Measurements from ENCODE around the gene FBXO39.
"Not testable (repeated sequence)": the region's sequence is repeated elsewhere in the genome, so short reads cannot be mapped to it uniquely, and the experiment has no call there.

Gene FBXO39

DNA sequence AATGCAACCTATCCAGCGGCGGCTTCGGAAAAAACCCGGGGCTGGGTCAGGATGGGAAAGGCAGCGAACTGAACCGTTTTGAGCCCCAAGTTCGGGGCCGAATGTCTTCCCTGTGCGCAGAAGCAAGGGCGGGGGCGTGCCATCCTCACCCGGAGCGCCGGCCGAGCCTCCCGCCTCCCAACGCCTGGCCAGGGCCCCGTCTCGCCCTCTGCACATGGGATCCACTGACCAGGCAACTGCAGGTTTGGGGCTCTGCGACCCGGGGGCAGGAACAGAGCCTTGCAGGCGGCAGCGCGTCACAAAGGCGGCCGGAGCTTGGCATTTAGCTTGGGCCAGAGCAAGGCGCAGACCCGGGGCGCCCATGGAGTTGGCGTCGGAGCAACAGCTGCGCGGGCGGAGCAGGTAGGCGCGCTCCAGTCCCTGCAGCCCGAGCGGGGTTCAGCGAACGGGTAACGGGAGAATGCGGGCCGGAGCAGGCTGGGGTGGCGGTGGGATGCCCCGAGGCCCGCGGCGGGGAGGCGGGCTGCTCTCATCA, at the start of gene FBXO39:
FBXO39 (plus strand) TSS at position 345 of the 535 bp plus-strand sequence. CDS start 3,654 bp downstream, outside the sequence.
- Histone ChIP-seq H3K27ac (ENCODE audit: low read depth, low read length) (no peak within 1 kb of the TSS), H3K4me3 (ENCODE audit: low read depth, low read length) (peak within 1 kb of the TSS; percentile 64), H3K36me3 (ENCODE audit: control insufficient read depth, insufficient read depth, low read length) (no peaks in the 10 kb centered on the region), H3K9me3 (ENCODE audit: control insufficient read depth, insufficient read depth, low read length) (no peaks in the 10 kb centered on the region), H3K4me1 (ENCODE audit: control insufficient read depth, insufficient read depth, low read length) (peaks cover 7% of the 10 kb centered on the region; the same call in 1 of the 2 replicates), H3K27me3 (ENCODE audit: control insufficient read depth, insufficient read depth, low read length) (peaks cover 39% of the 10 kb centered on the region), H3K9ac (ENCODE audit: low read depth, low read length) (peak within 1 kb of the TSS; percentile 51; the same call in 1 of the 2 replicates)

DNA sequence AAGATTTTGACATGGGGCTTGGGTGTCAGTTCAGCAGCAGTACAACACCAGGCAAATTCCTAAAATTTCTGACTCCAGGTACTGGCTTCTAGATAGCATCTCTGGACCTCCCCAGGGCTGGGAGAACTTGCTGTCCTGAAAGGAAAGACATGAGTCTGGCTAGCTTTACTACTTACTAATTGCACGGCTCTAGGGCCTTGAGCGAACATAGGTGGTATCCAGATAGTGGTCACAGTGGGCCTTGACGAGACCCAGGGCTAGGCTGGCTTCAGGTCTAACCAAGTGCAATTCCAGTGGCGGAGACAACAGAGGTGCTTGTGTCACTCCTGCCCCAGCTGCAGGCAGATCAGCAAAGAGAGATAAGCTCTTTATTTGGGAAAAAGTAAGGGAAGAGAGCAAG, 46.5 kb upstream of the FBXO39 start:
- no peak overlapping the region for H3K27ac ChIP-seq (ENCODE audit: low read depth, low read length)
- no peak overlapping the region for H3K4me3 ChIP-seq (ENCODE audit: low read depth, low read length)
- no peaks in the 10 kb centered on the region for H3K4me1 ChIP-seq (ENCODE audit: control insufficient read depth, insufficient read depth, low read length)
- H3K36me3 ChIP-seq (ENCODE audit: control insufficient read depth, insufficient read depth, low read length) = no peaks in the 10 kb centered on the region
- no peaks in the 10 kb centered on the region for H3K9me3 ChIP-seq (ENCODE audit: control insufficient read depth, insufficient read depth, low read length)
- no peaks in the 10 kb centered on the region for H3K27me3 ChIP-seq (ENCODE audit: control insufficient read depth, insufficient read depth, low read length)
- H3K9ac ChIP-seq (ENCODE audit: low read depth, low read length) = no peak overlapping the region

DNA sequence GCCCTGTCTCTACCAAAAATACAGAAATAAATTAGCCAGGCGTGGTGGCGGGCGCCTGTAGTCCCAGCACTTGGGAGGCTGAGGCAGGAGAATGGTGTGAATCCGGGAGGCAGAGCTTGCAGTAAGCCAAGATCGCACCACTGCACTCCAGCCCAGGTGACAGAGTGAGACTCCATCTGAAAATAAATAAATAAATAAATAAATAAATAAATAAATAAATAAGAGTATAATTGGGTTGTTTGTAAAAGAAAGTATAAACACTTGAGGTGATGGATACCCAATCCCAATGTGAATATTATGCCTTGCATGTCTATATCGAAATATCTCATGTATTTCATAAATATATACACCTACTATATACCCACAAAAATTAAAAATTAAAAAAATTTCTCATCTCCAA, 29.4 kb upstream of the FBXO39 start:
- not testable (repeated sequence) for H3K9me3 ChIP-seq (ENCODE audit: control insufficient read depth, insufficient read depth, low read length); H3K27me3 ChIP-seq (ENCODE audit: control insufficient read depth, insufficient read depth, low read length); H3K36me3 ChIP-seq (ENCODE audit: control insufficient read depth, insufficient read depth, low read length)

DNA sequence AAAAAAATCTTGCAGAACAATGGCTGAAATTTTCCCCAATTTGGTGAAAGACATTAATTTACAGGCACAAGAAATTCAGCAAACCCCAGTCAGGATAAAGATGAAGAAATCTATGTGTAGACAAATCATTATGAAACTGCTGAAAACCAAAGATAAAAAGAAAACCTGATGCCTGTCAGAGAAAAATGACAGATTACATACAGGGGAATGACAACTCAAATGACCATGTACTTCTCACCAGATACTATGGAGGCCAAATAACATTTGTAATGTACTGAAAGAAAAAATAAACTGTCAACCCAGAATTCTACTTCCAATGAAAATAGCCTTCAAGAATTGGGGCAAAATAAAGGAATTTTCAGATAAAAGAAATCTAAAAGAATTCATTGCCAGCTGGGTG, 27.4 kb upstream of the FBXO39 start:
- Histone ChIP-seq H3K27ac (ENCODE audit: low read depth, low read length) (no peak overlapping the region), H3K9ac (ENCODE audit: low read depth, low read length) (no peak overlapping the region), H3K9me3 (ENCODE audit: control insufficient read depth, insufficient read depth, low read length) (no peaks in the 10 kb centered on the region), H3K27me3 (ENCODE audit: control insufficient read depth, insufficient read depth, low read length) (no peaks in the 10 kb centered on the region), H3K4me3 (ENCODE audit: low read depth, low read length) (no peak overlapping the region), H3K36me3 (ENCODE audit: control insufficient read depth, insufficient read depth, low read length) (no peaks in the 10 kb centered on the region), H3K4me1 (ENCODE audit: control insufficient read depth, insufficient read depth, low read length) (peaks cover 9% of the 10 kb centered on the region)

More for the DNA sequence above, 29.4 kb upstream of the FBXO39 start:
- H3K9ac ChIP-seq (ENCODE audit: low read depth, low read length); H3K4me1 ChIP-seq (ENCODE audit: control insufficient read depth, insufficient read depth, low read length); H3K27ac ChIP-seq (ENCODE audit: low read depth, low read length); H3K4me3 ChIP-seq (ENCODE audit: low read depth, low read length): not testable (repeated sequence)

DNA sequence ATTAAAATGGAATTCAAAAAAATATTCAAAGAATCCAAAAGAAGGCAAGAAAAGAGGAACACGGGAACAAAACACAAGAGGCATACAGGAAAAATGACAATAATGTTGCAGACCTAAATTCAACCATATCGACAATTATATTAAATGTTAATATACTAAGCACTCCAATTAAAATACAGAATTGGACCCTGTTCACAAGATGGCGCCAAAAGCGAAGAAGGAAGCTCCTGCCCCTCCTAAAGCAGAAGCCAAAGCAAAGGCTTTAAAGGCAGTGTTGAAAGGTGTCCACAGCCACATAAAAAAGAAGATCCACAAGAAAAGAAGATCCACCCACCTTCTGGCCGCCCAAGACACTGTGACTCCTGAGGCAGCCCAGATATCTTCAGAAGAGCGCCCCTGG, 26.5 kb upstream of the FBXO39 start:
- Histone ChIP-seq H3K27ac (ENCODE audit: low read depth, low read length) (no peak overlapping the region), H3K27me3 (ENCODE audit: control insufficient read depth, insufficient read depth, low read length) (no peaks in the 10 kb centered on the region), H3K9ac (ENCODE audit: low read depth, low read length) (no peak overlapping the region), H3K9me3 (ENCODE audit: control insufficient read depth, insufficient read depth, low read length) (no peaks in the 10 kb centered on the region), H3K4me3 (ENCODE audit: low read depth, low read length) (no peak overlapping the region), H3K4me1 (ENCODE audit: control insufficient read depth, insufficient read depth, low read length) (peaks cover 9% of the 10 kb centered on the region), H3K36me3 (ENCODE audit: control insufficient read depth, insufficient read depth, low read length) (no peaks in the 10 kb centered on the region)

DNA sequence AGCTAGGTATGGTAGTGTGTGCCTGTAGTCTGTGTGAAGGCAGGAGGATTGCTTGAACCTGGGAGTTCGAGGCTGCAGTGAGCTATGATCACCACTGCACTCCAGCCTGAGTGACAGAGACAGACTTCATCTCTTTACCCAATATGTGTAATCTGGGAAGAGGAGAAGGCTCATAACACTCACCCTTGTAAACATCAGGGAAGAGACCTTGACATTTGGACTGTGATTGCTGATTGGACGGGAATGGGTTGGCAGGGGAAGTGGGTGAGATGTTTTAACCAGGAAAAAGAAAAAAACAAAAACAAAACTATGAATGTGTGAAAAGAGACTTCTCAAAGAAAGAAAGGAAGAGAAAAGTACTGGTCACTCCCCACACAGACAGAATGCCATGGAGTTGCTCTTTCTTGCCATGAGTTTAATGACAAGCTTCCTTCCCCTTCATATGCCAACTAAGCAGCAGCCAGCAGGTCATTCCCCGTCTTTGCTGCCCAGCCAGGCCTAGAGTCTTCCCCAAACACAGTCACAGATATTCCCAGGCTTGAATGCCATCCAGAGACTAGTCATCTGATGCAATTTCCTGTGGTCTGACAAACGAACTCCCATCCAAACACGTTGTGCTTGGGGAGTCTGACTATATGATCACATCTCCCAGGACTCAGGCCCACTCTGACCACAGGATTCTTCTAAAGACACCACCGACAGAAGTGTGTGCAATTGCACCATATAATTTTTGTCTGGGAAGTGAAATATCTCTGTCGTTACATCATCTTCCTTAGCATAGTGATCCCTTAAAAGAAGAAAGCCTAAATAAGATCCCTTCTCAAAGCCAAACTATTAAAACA, 23.7 kb upstream of the FBXO39 start:
- peaks cover 9% of the 10 kb centered on the region for H3K4me1 ChIP-seq (ENCODE audit: control insufficient read depth, insufficient read depth, low read length)
- H3K27ac ChIP-seq (ENCODE audit: low read depth, low read length) = no peak overlapping the region
- H3K9me3 ChIP-seq (ENCODE audit: control insufficient read depth, insufficient read depth, low read length) = no peaks in the 10 kb centered on the region
- no peak overlapping the region for H3K4me3 ChIP-seq (ENCODE audit: low read depth, low read length)
- H3K27me3 ChIP-seq (ENCODE audit: control insufficient read depth, insufficient read depth, low read length) = no peaks in the 10 kb centered on the region
- no peak overlapping the region for H3K9ac ChIP-seq (ENCODE audit: low read depth, low read length)
- no peaks in the 10 kb centered on the region for H3K36me3 ChIP-seq (ENCODE audit: control insufficient read depth, insufficient read depth, low read length)

DNA sequence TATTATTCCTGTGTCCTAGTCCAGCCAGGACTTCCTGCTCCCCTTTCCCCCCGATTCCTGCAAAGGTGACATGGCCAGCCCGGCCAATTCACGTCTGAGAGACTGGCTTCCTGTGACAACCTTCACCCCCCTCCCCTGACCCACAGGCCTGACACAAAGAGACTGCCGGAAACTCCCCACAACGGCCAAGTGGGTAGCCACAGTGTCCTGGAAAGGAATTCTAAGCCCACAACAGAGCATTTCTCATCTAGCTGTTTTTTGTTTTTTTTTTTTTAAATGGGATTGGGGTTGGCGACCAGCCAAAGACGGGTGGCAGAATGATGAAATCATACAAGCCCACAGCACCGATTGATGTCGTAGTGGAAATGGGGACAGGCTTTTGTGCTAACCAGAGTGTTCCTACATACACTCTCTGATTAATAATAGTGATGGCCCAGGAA, 23.0 kb upstream of the FBXO39 start:
- Histone ChIP-seq H3K36me3 (ENCODE audit: control insufficient read depth, insufficient read depth, low read length) (no peaks in the 10 kb centered on the region), H3K27ac (ENCODE audit: low read depth, low read length) (no peak overlapping the region), H3K27me3 (ENCODE audit: control insufficient read depth, insufficient read depth, low read length) (no peaks in the 10 kb centered on the region), H3K9ac (ENCODE audit: low read depth, low read length) (no peak overlapping the region), H3K9me3 (ENCODE audit: control insufficient read depth, insufficient read depth, low read length) (no peaks in the 10 kb centered on the region), H3K4me3 (ENCODE audit: low read depth, low read length) (no peak overlapping the region), H3K4me1 (ENCODE audit: control insufficient read depth, insufficient read depth, low read length) (peaks cover 9% of the 10 kb centered on the region)

DNA sequence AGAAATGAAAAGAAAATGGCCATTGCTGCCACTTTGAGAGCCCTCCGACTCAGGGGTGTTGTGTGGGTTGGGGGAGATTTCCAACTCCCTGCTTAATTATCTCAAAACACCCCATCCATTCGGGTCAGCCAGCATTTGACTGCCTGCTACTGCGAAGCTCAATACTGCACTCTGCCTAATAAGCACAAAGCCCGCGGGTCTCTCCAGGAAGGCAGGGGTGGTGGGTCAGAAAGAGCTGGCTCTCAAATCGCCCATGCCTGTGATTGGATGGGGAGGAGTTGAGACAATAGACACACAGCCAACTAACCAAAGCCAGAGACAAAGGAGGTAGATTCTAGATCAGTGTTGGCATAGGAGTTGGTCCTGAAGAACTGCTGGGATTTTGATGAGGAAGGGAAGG, 22.5 kb upstream of the FBXO39 start:
- Histone ChIP-seq H3K4me1 (ENCODE audit: control insufficient read depth, insufficient read depth, low read length) (peaks cover 9% of the 10 kb centered on the region), H3K27ac (ENCODE audit: low read depth, low read length) (no peak overlapping the region), H3K9me3 (ENCODE audit: control insufficient read depth, insufficient read depth, low read length) (no peaks in the 10 kb centered on the region), H3K27me3 (ENCODE audit: control insufficient read depth, insufficient read depth, low read length) (no peaks in the 10 kb centered on the region), H3K4me3 (ENCODE audit: low read depth, low read length) (no peak overlapping the region), H3K9ac (ENCODE audit: low read depth, low read length) (no peak overlapping the region), H3K36me3 (ENCODE audit: control insufficient read depth, insufficient read depth, low read length) (no peaks in the 10 kb centered on the region)

DNA sequence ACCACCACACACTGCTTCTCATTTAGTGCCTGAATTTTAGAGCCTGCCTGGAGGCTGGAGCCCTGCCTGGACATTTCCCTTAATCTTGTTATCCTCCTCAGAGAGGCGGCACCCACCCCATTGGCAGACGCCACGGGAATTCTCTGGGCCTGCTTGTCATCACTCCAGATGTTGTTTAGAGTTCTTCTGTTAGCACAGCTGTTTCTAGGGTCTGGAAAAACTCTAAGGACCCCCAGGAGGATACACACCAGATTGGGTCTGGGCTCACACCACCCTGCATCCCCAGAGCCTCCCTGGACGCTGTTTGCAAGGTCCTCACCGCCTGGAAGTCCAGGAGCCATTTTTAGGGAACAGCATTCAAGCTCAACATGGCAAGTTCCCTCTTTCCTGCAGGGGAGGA, 20.7 kb upstream of the FBXO39 start:
- H3K27ac ChIP-seq (ENCODE audit: low read depth, low read length) = no peak overlapping the region
- no peaks in the 10 kb centered on the region for H3K27me3 ChIP-seq (ENCODE audit: control insufficient read depth, insufficient read depth, low read length)
- H3K4me3 ChIP-seq (ENCODE audit: low read depth, low read length) = no peak overlapping the region
- H3K9me3 ChIP-seq (ENCODE audit: control insufficient read depth, insufficient read depth, low read length) = no peaks in the 10 kb centered on the region
- H3K9ac ChIP-seq (ENCODE audit: low read depth, low read length) = no peak overlapping the region
- no peaks in the 10 kb centered on the region for H3K36me3 ChIP-seq (ENCODE audit: control insufficient read depth, insufficient read depth, low read length)
- peaks cover 15% of the 10 kb centered on the region for H3K4me1 ChIP-seq (ENCODE audit: control insufficient read depth, insufficient read depth, low read length)

DNA sequence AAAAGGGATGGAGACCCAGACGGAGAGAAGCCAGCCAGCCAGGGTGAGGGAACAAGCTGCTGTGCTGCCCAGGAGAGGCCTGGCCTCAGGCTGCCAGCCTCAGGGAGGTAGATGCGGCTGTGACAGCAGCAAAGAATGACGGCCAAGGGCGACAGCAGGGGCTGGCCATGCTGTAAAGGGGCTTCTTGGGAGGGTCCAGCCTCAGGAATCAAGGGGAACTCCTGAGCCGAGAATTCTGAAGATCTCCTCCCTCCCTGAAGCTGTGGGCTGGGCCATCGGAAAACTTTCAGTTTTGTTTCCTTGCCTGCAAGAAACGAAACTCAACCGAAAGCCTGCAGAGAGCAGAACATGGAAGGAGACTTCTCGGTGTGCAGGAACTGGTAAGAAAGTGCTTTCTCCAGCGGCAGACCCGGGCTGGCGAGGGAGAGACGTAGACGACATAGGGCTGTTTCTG, 20.3 kb upstream of the FBXO39 start, which contains the start of gene XAF1:
XAF1 (plus strand) TSS at position 316 of the 454 bp plus-strand sequence; CDS start at position 349, 33 bp downstream.
- Histone ChIP-seq H3K9ac (ENCODE audit: low read depth, low read length) (no peak within 1 kb of the TSS), H3K4me1 (ENCODE audit: control insufficient read depth, insufficient read depth, low read length) (peaks cover 15% of the 10 kb centered on the region)

DNA sequence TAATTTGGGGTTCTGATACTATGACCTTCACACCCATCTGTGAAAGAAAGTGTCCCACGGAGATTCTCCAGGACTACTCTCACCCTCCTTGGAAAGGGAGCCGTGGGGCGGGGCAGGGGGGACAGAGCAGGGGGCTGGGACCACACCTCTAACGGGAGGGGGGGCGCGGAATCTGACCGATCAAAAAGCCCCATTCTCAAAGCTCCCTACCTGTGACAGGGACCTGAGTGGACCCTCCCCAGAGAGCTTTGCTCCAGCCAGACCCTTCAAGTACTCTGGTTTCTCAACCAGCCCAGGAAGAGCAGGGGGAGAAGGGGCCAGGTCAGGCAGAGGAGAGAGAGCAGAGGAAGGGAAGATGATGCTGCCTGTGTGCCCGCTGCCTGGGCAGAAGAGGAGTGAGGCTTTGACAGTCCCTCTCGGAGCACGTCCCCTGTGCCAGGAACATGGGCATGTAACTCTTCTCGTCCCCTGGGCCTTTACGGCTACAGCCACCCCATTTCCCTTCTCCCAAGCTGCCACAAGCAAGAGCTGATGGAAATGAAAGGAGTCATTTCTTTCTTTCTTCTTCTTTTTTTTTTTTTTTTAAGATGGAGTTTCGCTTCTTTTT, 19.5 kb upstream of the FBXO39 start:
- peaks cover 15% of the 10 kb centered on the region for H3K4me1 ChIP-seq (ENCODE audit: control insufficient read depth, insufficient read depth, low read length)
- no peak overlapping the region for H3K9ac ChIP-seq (ENCODE audit: low read depth, low read length)
- H3K36me3 ChIP-seq (ENCODE audit: control insufficient read depth, insufficient read depth, low read length) = no peaks in the 10 kb centered on the region
- H3K27me3 ChIP-seq (ENCODE audit: control insufficient read depth, insufficient read depth, low read length) = no peaks in the 10 kb centered on the region
- H3K27ac ChIP-seq (ENCODE audit: low read depth, low read length) = no peak overlapping the region
- H3K9me3 ChIP-seq (ENCODE audit: control insufficient read depth, insufficient read depth, low read length) = no peaks in the 10 kb centered on the region
- no peak overlapping the region for H3K4me3 ChIP-seq (ENCODE audit: low read depth, low read length)

More for the DNA sequence above, 20.3 kb upstream of the FBXO39 start, which contains the start of gene XAF1:
- Histone ChIP-seq H3K4me3 (ENCODE audit: low read depth, low read length) (no peak within 1 kb of the TSS), H3K27me3 (ENCODE audit: control insufficient read depth, insufficient read depth, low read length) (no peaks in the 10 kb centered on the region), H3K27ac (ENCODE audit: low read depth, low read length) (no peak within 1 kb of the TSS), H3K36me3 (ENCODE audit: control insufficient read depth, insufficient read depth, low read length) (no peaks in the 10 kb centered on the region), H3K9me3 (ENCODE audit: control insufficient read depth, insufficient read depth, low read length) (no peaks in the 10 kb centered on the region)
